Measurements from ENCODE around the gene LTBP2.

LTBP2 gene

DNA sequence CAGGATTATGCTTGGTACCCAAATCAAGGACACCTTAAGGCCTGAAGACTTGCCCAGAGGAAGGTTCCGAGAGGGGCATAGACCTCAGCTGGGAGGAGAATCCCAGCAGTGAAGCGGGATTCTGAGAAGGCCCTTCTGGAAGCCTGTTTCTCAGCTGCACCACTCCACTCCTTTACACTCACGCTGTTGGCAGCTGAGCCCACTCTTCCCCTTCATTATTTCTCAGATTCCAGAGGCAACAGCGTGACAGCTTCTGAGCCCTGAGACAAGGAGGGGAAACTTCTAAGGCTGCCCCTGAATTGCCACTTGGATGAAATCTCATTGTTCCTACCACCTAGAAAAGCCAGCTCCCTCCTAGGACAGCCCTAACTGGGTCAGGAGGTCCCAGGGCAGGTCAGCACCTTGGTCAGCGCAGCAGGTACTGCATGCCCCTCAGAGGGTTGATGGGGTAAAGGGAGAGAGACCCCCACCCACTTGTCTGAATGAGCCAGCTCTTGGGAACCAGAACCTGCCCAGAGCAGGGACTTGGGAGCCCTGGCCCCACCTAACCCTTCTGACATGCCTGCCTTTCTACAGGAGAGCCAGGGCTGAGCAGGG is 64.6 kb downstream of the LTBP2 start:
- no peak for DNase-seq (ENCODE audit: low read depth)
- TF ChIP-seq, protein P1, sequence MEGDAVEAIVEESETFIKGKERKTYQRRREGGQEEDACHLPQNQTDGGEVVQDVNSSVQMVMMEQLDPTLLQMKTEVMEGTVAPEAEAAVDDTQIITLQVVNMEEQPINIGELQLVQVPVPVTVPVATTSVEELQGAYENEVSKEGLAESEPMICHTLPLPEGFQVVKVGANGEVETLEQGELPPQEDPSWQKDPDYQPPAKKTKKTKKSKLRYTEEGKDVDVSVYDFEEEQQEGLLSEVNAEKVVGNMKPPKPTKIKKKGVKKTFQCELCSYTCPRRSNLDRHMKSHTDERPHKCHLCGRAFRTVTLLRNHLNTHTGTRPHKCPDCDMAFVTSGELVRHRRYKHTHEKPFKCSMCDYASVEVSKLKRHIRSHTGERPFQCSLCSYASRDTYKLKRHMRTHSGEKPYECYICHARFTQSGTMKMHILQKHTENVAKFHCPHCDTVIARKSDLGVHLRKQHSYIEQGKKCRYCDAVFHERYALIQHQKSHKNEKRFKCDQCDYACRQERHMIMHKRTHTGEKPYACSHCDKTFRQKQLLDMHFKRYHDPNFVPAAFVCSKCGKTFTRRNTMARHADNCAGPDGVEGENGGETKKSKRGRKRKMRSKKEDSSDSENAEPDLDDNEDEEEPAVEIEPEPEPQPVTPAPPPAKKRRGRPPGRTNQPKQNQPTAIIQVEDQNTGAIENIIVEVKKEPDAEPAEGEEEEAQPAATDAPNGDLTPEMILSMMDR (conservative IDR thresholded peaks at IDR 0.05; ENCODE audit: low read depth, low read length): no peak
- H3K4me3 ChIP-seq (ENCODE audit: low read depth, low read length): no peak overlapping the region

DNA sequence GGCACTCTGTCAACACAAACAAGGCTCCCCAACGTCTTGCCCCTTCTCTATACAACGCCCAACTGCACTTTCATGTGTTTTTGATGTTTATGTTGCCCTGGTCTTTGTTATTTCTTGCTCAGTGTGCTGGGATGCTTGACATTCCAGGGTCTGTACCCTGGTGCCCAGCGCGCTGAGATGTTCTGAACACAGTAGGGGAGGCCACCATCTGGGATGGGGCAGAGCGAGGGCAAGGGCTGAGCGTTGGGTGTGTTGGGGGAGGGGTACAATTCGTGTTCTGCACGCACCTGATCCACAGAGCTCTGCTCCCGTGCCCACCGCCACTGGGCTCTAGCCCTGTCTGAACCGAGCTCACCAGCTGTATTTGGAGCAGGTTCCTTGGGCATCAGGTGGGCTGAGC is 65.6 kb downstream of the LTBP2 start:
- TF ChIP-seq, protein P1 (conservative IDR thresholded peaks at IDR 0.05; ENCODE audit: low read depth, low read length): no peak
- no peak for DNase-seq (ENCODE audit: low read depth)
- no peak overlapping the region for H3K4me3 ChIP-seq (ENCODE audit: low read depth, low read length)

DNA sequence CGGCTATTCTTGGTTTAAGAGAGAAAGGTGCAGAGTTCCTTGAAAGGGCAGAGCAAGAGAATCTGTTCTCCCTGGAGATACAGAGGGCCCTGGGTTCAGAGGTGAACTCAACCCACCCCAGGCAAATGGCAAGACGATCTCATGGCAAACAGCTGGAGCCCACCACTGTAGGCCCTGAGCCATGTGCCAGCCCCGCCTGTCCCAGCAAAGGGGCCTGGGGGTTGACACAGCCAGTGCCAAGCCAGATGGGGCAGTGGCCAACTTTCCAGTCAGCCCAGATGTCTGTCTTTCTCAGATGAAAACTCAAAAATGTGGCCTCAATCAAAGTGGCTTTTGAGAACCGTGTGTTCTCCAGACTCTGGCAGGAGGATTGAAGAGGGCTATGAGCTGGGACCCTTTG is 66.7 kb downstream of the LTBP2 start:
- no peak overlapping the region for H3K4me3 ChIP-seq (ENCODE audit: low read depth, low read length)
- no peak for DNase-seq (ENCODE audit: low read depth)
- TF ChIP-seq, protein P1 (conservative IDR thresholded peaks at IDR 0.05; ENCODE audit: low read depth, low read length): no peak

DNA sequence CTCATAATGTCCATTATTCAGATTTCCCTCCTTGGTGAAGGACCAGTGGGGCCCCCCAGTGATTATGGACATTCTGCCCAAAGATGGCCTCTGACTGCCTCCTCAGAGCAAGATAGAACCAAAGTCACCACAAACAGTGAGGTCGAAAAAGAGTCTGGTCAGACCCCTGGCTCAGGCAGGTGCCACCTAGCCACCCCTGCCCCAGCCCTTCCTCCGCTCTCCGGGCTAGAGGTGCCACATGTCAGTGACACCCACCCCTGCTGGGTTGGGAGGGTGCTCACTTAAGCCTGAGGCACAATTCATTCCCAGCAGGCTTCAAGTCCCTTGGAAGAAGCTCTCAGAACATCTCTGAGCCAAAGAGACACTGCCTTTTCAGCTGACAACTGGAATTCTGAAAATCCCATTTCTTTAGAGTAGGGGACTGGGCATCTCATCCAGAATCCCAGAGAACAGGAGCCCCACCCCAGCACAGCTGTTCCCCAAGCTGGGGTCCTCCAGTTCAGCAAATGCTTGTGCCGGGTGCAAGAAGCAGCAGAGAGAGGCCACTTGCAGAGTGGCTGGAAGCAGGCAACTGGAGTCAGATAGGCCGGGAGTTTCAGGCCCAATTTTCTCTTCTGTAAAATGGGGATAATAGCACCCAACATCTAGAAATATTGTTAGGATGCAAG is 68.1 kb downstream of the LTBP2 start:
- no peak overlapping the region for H3K4me3 ChIP-seq (ENCODE audit: low read depth, low read length)
- DNase-seq (ENCODE audit: low read depth): no peak
- TF ChIP-seq, protein P1 (conservative IDR thresholded peaks at IDR 0.05; ENCODE audit: low read depth, low read length): no peak

DNA sequence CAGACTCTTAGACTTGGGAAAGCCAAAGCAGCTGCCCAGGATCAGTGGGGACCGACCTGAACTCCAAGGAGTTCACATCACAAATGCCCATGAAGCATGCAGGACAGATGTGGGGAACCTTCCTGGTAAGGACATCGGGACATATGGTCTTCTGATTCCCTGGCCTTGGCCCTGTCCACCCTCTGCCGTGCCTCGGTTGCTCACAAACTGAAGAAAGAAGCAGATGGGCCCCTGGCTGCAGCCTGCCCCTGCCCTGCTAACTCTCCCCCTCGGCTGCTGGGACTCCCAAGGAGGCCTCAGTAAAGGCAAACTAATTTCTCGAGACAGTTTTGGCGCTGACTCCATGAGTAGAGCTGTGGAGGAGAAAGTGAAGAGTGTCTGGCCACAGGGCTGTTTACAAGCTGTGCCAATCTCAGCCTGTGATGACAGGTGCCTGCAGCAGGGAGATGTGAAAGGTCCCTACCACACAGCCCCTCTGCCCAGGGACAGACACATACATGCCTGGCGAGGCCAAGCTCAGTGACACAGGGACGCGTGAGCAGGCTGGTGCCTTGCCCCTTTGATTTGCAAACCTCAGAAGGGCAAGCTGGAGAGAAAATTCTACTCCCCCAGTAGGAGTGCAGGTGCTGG is 69.9 kb downstream of the LTBP2 start:
- H3K4me3 ChIP-seq (ENCODE audit: low read depth, low read length): no peak overlapping the region
- TF ChIP-seq, protein P1 (conservative IDR thresholded peaks at IDR 0.05; ENCODE audit: low read depth, low read length): no peak
- DNase-seq (ENCODE audit: low read depth): no peak

DNA sequence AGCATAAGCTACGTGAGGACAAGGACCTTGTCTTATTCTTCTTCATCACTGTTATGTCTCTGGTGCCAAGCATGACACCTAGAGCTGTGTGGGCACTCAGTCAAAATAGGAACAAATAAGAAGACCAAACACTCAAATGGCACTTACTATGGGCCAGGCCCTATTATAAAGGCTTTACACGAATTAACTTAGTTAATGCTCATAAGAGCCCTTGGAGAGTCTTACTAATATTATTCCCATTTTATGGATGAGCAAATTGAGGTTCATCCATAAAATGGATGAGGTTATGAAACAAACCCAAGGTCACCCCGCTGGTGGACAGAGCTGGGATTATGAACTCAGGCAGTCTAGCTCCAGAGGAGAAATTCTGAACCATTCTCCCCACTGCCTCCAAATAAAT is 70.8 kb downstream of the LTBP2 start:
- TF ChIP-seq, protein P1 (conservative IDR thresholded peaks at IDR 0.05; ENCODE audit: low read depth, low read length): no peak
- DNase-seq (ENCODE audit: low read depth): no peak
- no peak overlapping the region for H3K4me3 ChIP-seq (ENCODE audit: low read depth, low read length)

All from choroid plexus epithelial cell (primary cell).